ENCODE measurements around the gene PCCA. TPM values are rescaled to one million over a fixed set of nuclear protein-coding genes. Genes with fewer than 3 reads are reported as not detected.

PCCA gene
- total RNA-seq, 1 donor from 2014 or later: 15.3 TPM

GRCh38 chr13:100297413-100297812 lies 208.5 kb downstream of the PCCA start:
- CTCF ChIA-PET: no interaction called here
- TF ChIP-seq CTCF (IDR thresholded peaks at IDR 0.05): no peak
- intact Hi-C loops (cut with micrococcal nuclease): no loop called here

DNA sequence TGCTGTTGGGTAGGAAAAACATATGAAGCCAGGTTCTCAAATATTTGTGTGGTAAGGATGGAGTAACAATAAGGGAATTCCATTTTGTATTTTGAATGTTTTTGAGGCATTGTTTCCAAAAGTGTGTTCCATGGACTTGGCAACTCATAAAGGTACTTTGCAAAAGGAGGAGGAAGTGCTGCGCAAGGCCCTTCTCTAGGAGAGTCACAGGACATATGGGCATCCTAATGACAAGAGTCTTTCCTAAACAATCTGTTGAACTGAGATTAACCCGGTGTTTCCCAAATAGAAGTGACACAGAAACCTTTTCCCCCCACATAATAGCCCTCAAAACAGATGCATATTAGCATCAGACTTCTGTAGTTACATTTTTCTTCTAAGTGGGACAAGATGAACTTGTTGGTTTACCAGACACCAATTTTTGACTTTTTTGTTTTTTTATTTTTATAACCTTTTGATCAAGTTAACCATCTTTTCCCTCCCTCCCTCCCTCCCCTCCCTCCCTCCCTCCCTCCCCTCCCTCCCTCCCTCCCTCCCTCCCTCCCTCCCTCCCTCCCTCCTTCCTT lies 209.3 kb downstream of the PCCA start:
- POLR2A ChIA-PET: no interaction called here
- Mint-ChIP-seq H3K27ac (no peak overlapping the region), H3K4me3 (no peak overlapping the region), H3K9me3 (no peaks in the 10 kb centered on the region), H3K4me1 (no peaks in the 10 kb centered on the region), H3K36me3 (ENCODE audit: low read depth) (no peaks in the 10 kb centered on the region), H3K27me3 (no peaks in the 10 kb centered on the region)
- ATAC-seq (ENCODE audit: low read depth) (no peak), DNase-seq (no peak)
- no peak for TF ChIP-seq CTCF (IDR thresholded peaks at IDR 0.05)
- CTCF ChIA-PET: no interaction called here
- intact Hi-C loops (cut with micrococcal nuclease): no loop called here

More at GRCh38 chr13:100297413-100297812, 208.5 kb downstream of the PCCA start:
- POLR2A ChIA-PET: no interaction called here
- Mint-ChIP-seq H3K4me1 (no peaks in the 10 kb centered on the region), H3K4me3 (no peak overlapping the region), H3K27me3 (no peaks in the 10 kb centered on the region), H3K36me3 (ENCODE audit: low read depth) (no peaks in the 10 kb centered on the region), H3K9me3 (no peaks in the 10 kb centered on the region), H3K27ac (no peak overlapping the region)
- ATAC-seq (ENCODE audit: low read depth) (no peak), DNase-seq (no peak)

DNA sequence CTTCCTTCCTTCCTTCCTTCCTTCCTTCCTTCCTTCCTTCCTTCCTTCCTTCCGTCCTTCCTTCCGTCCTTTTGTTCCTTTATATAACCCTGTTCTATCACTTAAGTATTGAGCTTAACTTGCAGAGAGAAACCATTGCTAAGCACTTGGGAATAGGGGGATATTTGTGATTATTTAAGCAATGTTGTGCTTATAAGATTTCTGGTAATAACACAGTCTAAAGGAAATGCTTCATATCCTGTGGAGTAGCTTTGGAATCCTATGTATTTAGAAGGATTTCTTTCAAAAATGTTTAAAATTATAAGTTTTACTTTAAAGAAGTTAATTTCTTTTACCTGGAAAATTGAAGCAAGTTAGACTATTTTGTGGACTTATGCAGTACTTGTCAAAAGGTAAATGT lies 209.8 kb downstream of the PCCA start:
- H3K4me3 Mint-ChIP-seq: no peak overlapping the region
- H3K36me3 Mint-ChIP-seq (ENCODE audit: low read depth): no peaks in the 10 kb centered on the region
- no peaks in the 10 kb centered on the region for H3K4me1 Mint-ChIP-seq
- H3K27ac Mint-ChIP-seq: no peak overlapping the region
- no peaks in the 10 kb centered on the region for H3K9me3 Mint-ChIP-seq
- no peak for TF ChIP-seq CTCF (IDR thresholded peaks at IDR 0.05)
- DNase-seq (no peak), ATAC-seq (ENCODE audit: low read depth) (no peak)
- intact Hi-C loops (cut with micrococcal nuclease): no loop called here
- ChIA-PET POLR2A (no interaction called here), CTCF (no interaction called here)
- H3K27me3 Mint-ChIP-seq: no peaks in the 10 kb centered on the region

GRCh38 chr13:100300243-100300642 lies 211.3 kb downstream of the PCCA start:
- intact Hi-C loops (cut with micrococcal nuclease): no loop called here
- no peak for TF ChIP-seq CTCF (IDR thresholded peaks at IDR 0.05)
- H3K4me1 Mint-ChIP-seq: no peaks in the 10 kb centered on the region
- ChIA-PET CTCF (no interaction called here), POLR2A (no interaction called here)
- no peak overlapping the region for H3K4me3 Mint-ChIP-seq
- H3K9me3 Mint-ChIP-seq: no peaks in the 10 kb centered on the region
- no peaks in the 10 kb centered on the region for H3K36me3 Mint-ChIP-seq (ENCODE audit: low read depth)
- no peak overlapping the region for H3K27ac Mint-ChIP-seq
- ATAC-seq (ENCODE audit: low read depth): no peak
- no peak for DNase-seq
- no peaks in the 10 kb centered on the region for H3K27me3 Mint-ChIP-seq

GRCh38 chr13:100300708-100301107 lies 211.8 kb downstream of the PCCA start:
- Mint-ChIP-seq H3K27ac (no peak overlapping the region), H3K36me3 (ENCODE audit: low read depth) (no peaks in the 10 kb centered on the region), H3K4me1 (no peaks in the 10 kb centered on the region), H3K9me3 (no peaks in the 10 kb centered on the region), H3K27me3 (no peaks in the 10 kb centered on the region), H3K4me3 (no peak overlapping the region)
- TF ChIP-seq CTCF (IDR thresholded peaks at IDR 0.05): no peak
- ChIA-PET POLR2A (no interaction called here), CTCF (no interaction called here)
- intact Hi-C loops (cut with micrococcal nuclease): no loop called here
- ATAC-seq (ENCODE audit: low read depth) (no peak), DNase-seq (no peak)
